Upper lobe of left lung (tissue), 4 donors: Measurements from ENCODE around the gene KLF7.

ENCODE experiments used
- CTCF ChIP-seq, 6 experiments: fragments of 450-650 bp in 4 of 6; fragments of 200-600 bp in 2 of 6; sonication (generic) in 2 of 6; IDR thresholded peaks; one replicate each; pipeline ENCODE4 v1.5.1; 2016 to 2019; ENCODE audit warnings: antibody characterized with exemption in 6 of 6
- POLR2AphosphoS5 ChIP-seq, 2 donors: sonication (generic); formaldehyde crosslinking; IDR thresholded peaks; one replicate each; pipeline ENCODE4 v1.5.1; 2017; ENCODE audit warnings: antibody characterized with exemption in 2 of 2

- TF ChIP-seq POLR2AphosphoS5 (IDR thresholded peaks at IDR 0.05), result no peak
- TF ChIP-seq CTCF (IDR thresholded peaks at IDR 0.05), result no peak
Measured at GRCh38 chr2:207078186-207078798, 87.5 kb downstream of the KLF7 start.
